Activated B cell treated with CpG ODN at 0.5 μM for 24 hours (primary cell): ENCODE data around the gene GMEB2. TPM values are rescaled to one million over a fixed set of nuclear protein-coding genes. Genes with fewer than 3 reads are reported as not detected.
A peak's percentile ranks its signal among the peaks of the same experiment; 100 is the strongest.
"Not testable (repeated sequence)": the region's sequence is repeated elsewhere in the genome, so short reads cannot be mapped to it uniquely, and the experiment has no call there.

Source experiments
- ATAC-seq: fragments of 200-7000 bp; cut with Tn5 transposase; one replicate; pipeline ENCODE4 v1.10.0; 2021; ENCODE audit warnings: low read depth, mild to moderate bottlenecking, moderate library complexity
- CTCF ChIA-PET: fragments of 350-600 bp; sonication (Branson Sonifier 250); formaldehyde crosslinking; loops from one replicate; lab custom pipeline; 2021; ENCODE audit warnings: antibody characterized with exemption; lab: Charles Lee
- POLR2A ChIA-PET: fragments of 350-600 bp; sonication (Branson Sonifier 250); formaldehyde crosslinking; loops from one replicate; lab custom pipeline; 2021; ENCODE audit warnings: antibody characterized with exemption; lab: Charles Lee
- DNase-seq: peaks from one replicate; pipeline ENCODE4 v3.0.0; 2022
- H3K27ac Mint-ChIP-seq: one replicate; pipeline ENCODE4 v1.8.0; 2020; ENCODE audit warnings: mixed read lengths
- H3K27me3 Mint-ChIP-seq: one replicate; pipeline ENCODE4 v1.8.0; 2021; ENCODE audit warnings: mixed read lengths
- H3K36me3 Mint-ChIP-seq: one replicate; pipeline ENCODE4 v1.8.0; 2021; ENCODE audit warnings: low read depth, mixed read lengths
- H3K4me1 Mint-ChIP-seq: one replicate; pipeline ENCODE4 v1.8.0; 2021; ENCODE audit warnings: mixed read lengths
- H3K4me3 Mint-ChIP-seq: one replicate; pipeline ENCODE4 v1.8.0; 2020; ENCODE audit warnings: mild to moderate bottlenecking, mixed read lengths
- H3K9me3 Mint-ChIP-seq: one replicate; pipeline ENCODE4 v1.8.0; 2020; ENCODE audit warnings: mixed read lengths
- CTCF ChIP-seq: fragments of 200-600 bp; IDR thresholded peaks from one replicate; pipeline ENCODE4 v1.8.0; 2022; ENCODE audit warnings: antibody characterized with exemption, mild to moderate bottlenecking
- intact Hi-C: fragments of 100-400 bp; cut with micrococcal nuclease; formaldehyde crosslinking; loops from one replicate; pipeline ENCODE4 v1.15.1; 2024
- total RNA-seq: library from RNA; stranded (reverse); gene quantifications from 2 replicates; pipeline ENCODE4 v1.2.3, GENCODE V29; 2022

GMEB2 gene
- total RNA-seq, 1 donor from 2014 or later = 16.9 TPM

GRCh38 chr20:63612276-63612931 is 14.5 kb downstream of the GMEB2 start:
- Mint-ChIP-seq H3K27ac (no peak overlapping the region), H3K27me3 (no peaks in the 10 kb centered on the region)
- CTCF ChIA-PET = interaction anchor here (0.8 kb wide), 1 partner anchor 30 kb away, joined by 3 read pairs; no protein-coding TSS in a partner anchor

GRCh38 chr20:63611646-63612045 is 15.3 kb downstream of the GMEB2 start:
- peaks cover 23% of the 10 kb centered on the region for H3K36me3 Mint-ChIP-seq
- POLR2A ChIA-PET = no interaction called here

More at GRCh38 chr20:63612276-63612931, 14.5 kb downstream of the GMEB2 start:
- intact Hi-C loops = no loop called here
- ATAC-seq = no peak
- no peak for DNase-seq
- H3K4me1 Mint-ChIP-seq = peaks cover 5% of the 10 kb centered on the region
- POLR2A ChIA-PET = no interaction called here
- peaks cover 30% of the 10 kb centered on the region for H3K36me3 Mint-ChIP-seq
- TF ChIP-seq CTCF = no peak
- no peaks in the 10 kb centered on the region for H3K9me3 Mint-ChIP-seq
- H3K4me3 Mint-ChIP-seq = no peak overlapping the region

GRCh38 chr20:63610581-63611435 is 16.1 kb downstream of the GMEB2 start:
- H3K27me3 Mint-ChIP-seq = no peaks in the 10 kb centered on the region
- intact Hi-C loops = no loop called here
- ChIA-PET CTCF (no interaction called here), POLR2A (interaction anchor here (0.6 kb wide), 1 partner anchor 43 kb away, joined by 3 read pairs; no protein-coding TSS in a partner anchor)
- peaks cover 6% of the 10 kb centered on the region for H3K4me1 Mint-ChIP-seq
- peaks cover 18% of the 10 kb centered on the region for H3K36me3 Mint-ChIP-seq
- H3K27ac Mint-ChIP-seq = no peak overlapping the region
- DNase-seq (no peak), ATAC-seq (no peak)
- no peak for TF ChIP-seq CTCF
- no peaks in the 10 kb centered on the region for H3K9me3 Mint-ChIP-seq
- H3K4me3 Mint-ChIP-seq = no peak overlapping the region

More at GRCh38 chr20:63611646-63612045, 15.3 kb downstream of the GMEB2 start:
- intact Hi-C loops = no loop called here
- no peak for TF ChIP-seq CTCF
- CTCF ChIA-PET = interaction anchor here (0.8 kb wide), 1 partner anchor 30 kb away, joined by 3 read pairs; no protein-coding TSS in a partner anchor
- Mint-ChIP-seq H3K27me3 (no peaks in the 10 kb centered on the region), H3K4me1 (peaks cover 4% of the 10 kb centered on the region), H3K4me3 (no peak overlapping the region), H3K27ac (no peak overlapping the region), H3K9me3 (no peaks in the 10 kb centered on the region)
- DNase-seq (no peak), ATAC-seq (no peak)

GRCh38 chr20:63606686-63607085 is 20.2 kb downstream of the GMEB2 start:
- H3K27ac Mint-ChIP-seq = no peak overlapping the region
- intact Hi-C loops = no loop called here
- ATAC-seq = no peak
- H3K27me3 Mint-ChIP-seq = no peaks in the 10 kb centered on the region
- TF ChIP-seq CTCF = no peak
- no peak overlapping the region for H3K4me3 Mint-ChIP-seq
- H3K36me3 Mint-ChIP-seq = peaks cover 26% of the 10 kb centered on the region
- peaks cover 14% of the 10 kb centered on the region for H3K4me1 Mint-ChIP-seq
- ChIA-PET POLR2A (no interaction called here), CTCF (no interaction called here)
- no peak for DNase-seq
- no peaks in the 10 kb centered on the region for H3K9me3 Mint-ChIP-seq

GRCh38 chr20:63602321-63602720 is 24.6 kb downstream of the GMEB2 start:
- POLR2A ChIA-PET = no interaction called here
- no peaks in the 10 kb centered on the region for H3K9me3 Mint-ChIP-seq

GRCh38 chr20:63601679-63602078 is 25.2 kb downstream of the GMEB2 start:
- Mint-ChIP-seq H3K4me1 (peaks cover 10% of the 10 kb centered on the region), H3K36me3 (peaks cover 51% of the 10 kb centered on the region)
- ATAC-seq, H3K27ac Mint-ChIP-seq, POLR2A ChIA-PET, H3K9me3 Mint-ChIP-seq, DNase-seq, CTCF ChIA-PET, H3K4me3 Mint-ChIP-seq, H3K27me3 Mint-ChIP-seq, intact Hi-C loops: not testable (repeated sequence)

More at GRCh38 chr20:63602321-63602720, 24.6 kb downstream of the GMEB2 start:
- intact Hi-C loops = no loop called here
- H3K27me3 Mint-ChIP-seq = no peaks in the 10 kb centered on the region
- CTCF ChIA-PET = no interaction called here
- H3K36me3 Mint-ChIP-seq = peaks cover 49% of the 10 kb centered on the region
- DNase-seq (no peak), ATAC-seq (peak; percentile 58)
- peaks cover 14% of the 10 kb centered on the region for H3K4me1 Mint-ChIP-seq
- peak overlapping the region; percentile 24 for H3K27ac Mint-ChIP-seq
- no peak overlapping the region for H3K4me3 Mint-ChIP-seq
- no peak for TF ChIP-seq CTCF
